ENCODE measurements around the gene PTPN3. TPM values are rescaled to one million over a fixed set of nuclear protein-coding genes. Genes with fewer than 3 reads are reported as not detected.
"Not testable (repeated sequence)": the region's sequence is repeated elsewhere in the genome, so short reads cannot be mapped to it uniquely, and the experiment has no call there.

PTPN3 gene
- total and polyA plus RNA-seq, 2 experiments from 2014 or later, result 0.86 to 1.3 TPM

DNA sequence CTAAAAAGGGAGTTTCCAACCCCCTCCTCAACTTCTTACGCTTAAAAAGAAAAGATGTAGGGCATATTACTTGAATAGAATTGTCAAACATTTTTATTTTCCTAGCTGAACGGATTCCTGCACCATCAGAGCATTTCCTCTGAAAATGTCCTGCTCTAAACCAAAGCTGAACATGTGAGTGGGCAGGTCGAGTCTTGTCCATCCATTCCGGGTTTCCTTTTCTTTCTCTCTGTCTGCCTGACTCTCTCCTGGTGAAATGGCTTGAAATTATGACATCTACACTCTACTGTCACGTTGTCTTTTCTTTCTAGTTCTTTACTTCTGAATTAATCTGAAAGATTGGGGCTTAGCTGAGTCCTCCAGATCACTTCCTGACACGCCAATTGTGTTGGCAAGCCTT is 39.2 kb upstream of the PTPN3 start:
- peaks cover 59% of the 10 kb centered on the region for H3K27me3 ChIP-seq (replicated peaks; ENCODE audit: insufficient read depth)
- H3K27ac ChIP-seq, result no peak overlapping the region
- in situ Hi-C loops (cut with MboI), result no loop called here
- H2AFZ ChIP-seq, result no peak overlapping the region
- H3K4me1 ChIP-seq (ENCODE audit: insufficient read depth), result no peaks in the 10 kb centered on the region
- no peaks in the 10 kb centered on the region for H3K9me3 ChIP-seq (ENCODE audit: low read depth)
- H3K4me2 ChIP-seq (ENCODE audit: unreplicated experiment), result no peak overlapping the region
- H3K4me3 ChIP-seq, result no peak overlapping the region
- no peaks in the 10 kb centered on the region for H3K36me3 ChIP-seq (ENCODE audit: low read depth)
- no peaks in the 10 kb centered on the region for H3K79me2 ChIP-seq (ENCODE audit: insufficient read depth)
- H3K9ac ChIP-seq, result no peak overlapping the region
- no peaks in the 10 kb centered on the region for H3K9me2 ChIP-seq (ENCODE audit: insufficient read depth)
- WGBS, 2 experiments (ENCODE audit: low coverage in 1 of 2, low lambda C conversion rate in 2 of 2, missing lambda C conversion rate in 2 of 2), result 48 to 49% methylated on average over 6 of the region's 6 CpGs
- H3F3A ChIP-seq (ENCODE audit: insufficient read depth), result no peaks in the 10 kb centered on the region
- DNase-seq, result no peak
- H4K20me1 ChIP-seq (ENCODE audit: insufficient read depth), result no peaks in the 10 kb centered on the region
- TF ChIP-seq EZH2phosphoT487 (IDR thresholded peaks at IDR 0.05; ENCODE audit: insufficient read depth, low read depth), result no peak

GRCh38 chr9:109536859-109537258 is 38.8 kb upstream of the PTPN3 start:
- H3K27me3 ChIP-seq (replicated peaks; ENCODE audit: insufficient read depth), result peaks cover 63% of the 10 kb centered on the region
- H3K9me2 ChIP-seq (ENCODE audit: insufficient read depth), result no peaks in the 10 kb centered on the region
- H3K36me3 ChIP-seq (ENCODE audit: low read depth), result no peaks in the 10 kb centered on the region
- no peaks in the 10 kb centered on the region for H3K9me3 ChIP-seq (ENCODE audit: low read depth)
- no peak overlapping the region for H3K4me3 ChIP-seq
- no peaks in the 10 kb centered on the region for H4K20me1 ChIP-seq (ENCODE audit: insufficient read depth)
- 26 to 27% methylated on average over 3 of the region's 3 CpGs for WGBS, 2 experiments (ENCODE audit: low coverage in 1 of 2, low lambda C conversion rate in 2 of 2, missing lambda C conversion rate in 2 of 2)
- no peak overlapping the region for H2AFZ ChIP-seq
- no peak overlapping the region for H3K4me2 ChIP-seq (ENCODE audit: unreplicated experiment)
- TF ChIP-seq EZH2 (IDR thresholded peaks at IDR 0.05; ENCODE audit: insufficient read depth, poor library complexity, severe bottlenecking) (no peak), EZH2phosphoT487 (IDR thresholded peaks at IDR 0.05; ENCODE audit: insufficient read depth, low read depth) (no peak)
- no peaks in the 10 kb centered on the region for H3K79me2 ChIP-seq (ENCODE audit: insufficient read depth)
- no peaks in the 10 kb centered on the region for H3F3A ChIP-seq (ENCODE audit: insufficient read depth)
- H3K4me1 ChIP-seq (ENCODE audit: insufficient read depth), result no peaks in the 10 kb centered on the region
- H3K9ac ChIP-seq, result no peak overlapping the region
- H3K27ac ChIP-seq, result no peak overlapping the region
- DNase-seq, result no peak
- in situ Hi-C loops (cut with MboI), result no loop called here

- 63 to 68% methylated on average over 6 of the region's 6 CpGs for WGBS, 2 experiments (ENCODE audit: low coverage in 1 of 2, low lambda C conversion rate in 2 of 2, missing lambda C conversion rate in 2 of 2)
- Histone ChIP-seq H3K79me2 (ENCODE audit: insufficient read depth) (no peaks in the 10 kb centered on the region), H2AFZ (no peak overlapping the region), H3K9me3 (ENCODE audit: low read depth) (no peaks in the 10 kb centered on the region), H3K27me3 (replicated peaks; ENCODE audit: insufficient read depth) (peaks cover 67% of the 10 kb centered on the region), H3K4me2 (ENCODE audit: unreplicated experiment) (no peak overlapping the region), H3K36me3 (ENCODE audit: low read depth) (no peaks in the 10 kb centered on the region), H3K9me2 (ENCODE audit: insufficient read depth) (no peaks in the 10 kb centered on the region), H3K9ac (no peak overlapping the region), H4K20me1 (ENCODE audit: insufficient read depth) (no peaks in the 10 kb centered on the region), H3K4me3 (no peak overlapping the region), H3K4me1 (ENCODE audit: insufficient read depth) (no peaks in the 10 kb centered on the region), H3K27ac (no peak overlapping the region), H3F3A (ENCODE audit: insufficient read depth) (no peaks in the 10 kb centered on the region)
- TF ChIP-seq EZH2phosphoT487 (IDR thresholded peaks at IDR 0.05; ENCODE audit: insufficient read depth, low read depth) (no peak), EZH2 (IDR thresholded peaks at IDR 0.05; ENCODE audit: insufficient read depth, poor library complexity, severe bottlenecking) (no peak)
- no peak for DNase-seq
- in situ Hi-C loops (cut with MboI), result no loop called here
Observed at GRCh38 chr9:109535365-109535764, 37.3 kb upstream of the PTPN3 start.

DNA sequence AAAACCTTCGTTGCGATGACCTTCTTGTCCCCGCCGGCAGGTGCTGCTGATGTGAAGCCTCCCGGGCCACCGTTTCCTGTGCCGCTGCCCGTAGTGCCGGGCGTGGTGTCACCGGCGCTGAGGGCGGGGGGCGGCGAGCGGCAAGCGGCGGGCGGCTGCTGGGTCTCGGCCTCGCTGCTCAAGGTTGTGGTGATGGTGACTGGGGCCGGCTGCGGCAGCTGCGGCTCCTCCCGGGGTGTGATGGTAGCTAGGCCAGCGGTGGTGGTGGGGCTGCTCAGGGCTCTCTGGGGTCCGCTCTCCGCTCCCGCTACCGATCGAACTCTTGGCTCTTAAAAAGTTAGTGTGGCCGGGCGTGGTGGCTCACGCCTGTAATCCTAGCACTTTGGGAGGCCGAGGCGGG is 36.0 kb upstream of the PTPN3 start:
- 77 to 80% methylated on average over 26 to 36 of the region's 36 CpGs for WGBS, 2 experiments (ENCODE audit: low coverage in 1 of 2, low lambda C conversion rate in 2 of 2, missing lambda C conversion rate in 2 of 2)
- in situ Hi-C loops (cut with MboI), result no loop called here
- Histone ChIP-seq H3K36me3 (ENCODE audit: low read depth) (no peaks in the 10 kb centered on the region), H3K79me2 (ENCODE audit: insufficient read depth) (no peaks in the 10 kb centered on the region), H2AFZ (no peak overlapping the region), H3K4me1 (ENCODE audit: insufficient read depth) (no peaks in the 10 kb centered on the region), H3K9me2 (ENCODE audit: insufficient read depth) (no peaks in the 10 kb centered on the region), H3K9ac (no peak overlapping the region), H3K4me2 (ENCODE audit: unreplicated experiment) (no peak overlapping the region), H3K27me3 (replicated peaks; ENCODE audit: insufficient read depth) (peaks cover 65% of the 10 kb centered on the region), H3K4me3 (no peak overlapping the region), H3F3A (ENCODE audit: insufficient read depth) (no peaks in the 10 kb centered on the region), H3K9me3 (ENCODE audit: low read depth) (no peaks in the 10 kb centered on the region), H4K20me1 (ENCODE audit: insufficient read depth) (no peaks in the 10 kb centered on the region), H3K27ac (no peak overlapping the region)
- DNase-seq, result no peak
- TF ChIP-seq EZH2phosphoT487 (IDR thresholded peaks at IDR 0.05; ENCODE audit: insufficient read depth, low read depth), result no peak
- no peak for TF ChIP-seq EZH2 (IDR thresholded peaks at IDR 0.05; ENCODE audit: insufficient read depth, poor library complexity, severe bottlenecking)

DNA sequence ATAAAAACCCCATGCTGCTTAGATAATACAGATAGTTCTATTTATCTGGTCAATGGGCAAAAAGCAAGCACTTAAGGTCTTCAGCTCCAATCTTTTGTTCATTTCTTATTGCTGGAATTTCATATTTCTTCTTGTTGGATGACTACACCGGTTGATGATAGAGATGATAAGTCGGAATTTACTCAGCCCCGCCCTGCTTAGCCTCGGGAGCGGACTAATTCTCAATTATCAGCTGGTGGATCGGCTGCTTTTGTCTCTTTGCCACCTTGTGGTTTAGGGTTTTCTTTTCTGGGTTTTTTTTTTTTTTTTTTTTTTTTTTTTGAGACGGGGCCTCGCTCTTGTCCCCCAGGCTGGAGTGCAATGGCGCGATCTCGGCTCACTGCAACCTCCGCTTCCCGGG is 34.5 kb upstream of the PTPN3 start:
- in situ Hi-C loops (cut with MboI); H3K9ac ChIP-seq; H3K79me2 ChIP-seq (ENCODE audit: insufficient read depth); H3K27ac ChIP-seq; H2AFZ ChIP-seq; H3K9me2 ChIP-seq (ENCODE audit: insufficient read depth); H3K9me3 ChIP-seq (ENCODE audit: low read depth); DNase-seq; H3K4me1 ChIP-seq (ENCODE audit: insufficient read depth); H3F3A ChIP-seq (ENCODE audit: insufficient read depth); H4K20me1 ChIP-seq (ENCODE audit: insufficient read depth); H3K36me3 ChIP-seq (ENCODE audit: low read depth); H3K4me3 ChIP-seq; H3K4me2 ChIP-seq (ENCODE audit: unreplicated experiment): not testable (repeated sequence)
- peaks cover 64% of the 10 kb centered on the region for H3K27me3 ChIP-seq (replicated peaks; ENCODE audit: insufficient read depth)
- WGBS, 2 experiments (ENCODE audit: low coverage in 1 of 2, low lambda C conversion rate in 2 of 2, missing lambda C conversion rate in 2 of 2), result 41 to 68% methylated on average over 8 to 13 of the region's 13 CpGs
